ENCODE measurements around the gene PPP1R1A. TPM values are rescaled to one million over a fixed set of nuclear protein-coding genes. Genes with fewer than 3 reads are reported as not detected.
A peak's percentile ranks its signal among the peaks of the same experiment; 100 is the strongest.

The PPP1R1A gene
- total RNA-seq, 2 experiments from 2014 or later: not detected

- intact Hi-C loops (cut with DNase I, micrococcal nuclease): no loop called here
- Mint-ChIP-seq H3K4me3 (peak overlapping the region; percentile 18), H3K9me3 (ENCODE audit: low read depth) (no peaks in the 10 kb centered on the region), H3K27me3 (peaks cover 43% of the 10 kb centered on the region), H3K36me3 (ENCODE audit: low read depth) (no peaks in the 10 kb centered on the region), H3K4me1 (peaks cover 7% of the 10 kb centered on the region), H3K27ac (no peak overlapping the region)
- ChIA-PET CTCF (interaction anchor here (0.7 to 2.5 kb wide), 3 partner anchors 9 to 21 kb away, joined by 3 to 14 read pairs (median 3); no protein-coding TSS in a partner anchor), POLR2A (no interaction called here)
- DNase-seq: no peak
- ATAC-seq: no peak
Observed at GRCh38 chr12:54587315-54587873, 1.1 kb downstream of the PPP1R1A start.

GRCh38 chr12:54586620-54587019 lies 1.8 kb downstream of the PPP1R1A start:
- Mint-ChIP-seq H3K36me3 (ENCODE audit: low read depth) (no peaks in the 10 kb centered on the region), H3K4me1 (peaks cover 7% of the 10 kb centered on the region), H3K27ac (no peak overlapping the region), H3K27me3 (peaks cover 43% of the 10 kb centered on the region), H3K9me3 (ENCODE audit: low read depth) (no peaks in the 10 kb centered on the region), H3K4me3 (no peak overlapping the region)
- intact Hi-C loops (cut with DNase I, micrococcal nuclease): no loop called here
- ChIA-PET CTCF (interaction anchor here (0.8 to 2.5 kb wide), 2 partner anchors 10 kb away, joined by 3 to 14 read pairs; no protein-coding TSS in a partner anchor), POLR2A (no interaction called here)
- DNase-seq (no peak), ATAC-seq (no peak)

GRCh38 chr12:54585243-54585642 lies 3.2 kb downstream of the PPP1R1A start:
- Mint-ChIP-seq H3K27me3 (peaks cover 36% of the 10 kb centered on the region), H3K4me1 (peaks cover 7% of the 10 kb centered on the region), H3K9me3 (ENCODE audit: low read depth) (no peaks in the 10 kb centered on the region), H3K4me3 (no peak overlapping the region), H3K27ac (no peak overlapping the region), H3K36me3 (ENCODE audit: low read depth) (no peaks in the 10 kb centered on the region)
- ChIA-PET POLR2A (no interaction called here), CTCF (interaction anchor here (1.0 to 1.4 kb wide), 2 partner anchors 11 to 58 kb away, joined by 4 read pairs; no protein-coding TSS in a partner anchor)
- intact Hi-C loops (cut with DNase I, micrococcal nuclease): no loop called here
- ATAC-seq (no peak), DNase-seq (no peak)

GRCh38 chr12:54584128-54584527 lies 4.3 kb downstream of the PPP1R1A start:
- ChIA-PET CTCF (interaction anchor here (1.0 to 1.4 kb wide), 3 partner anchors 12 to 57 kb away, joined by 4 read pairs; no protein-coding TSS in a partner anchor), POLR2A (no interaction called here)
- H3K9me3 Mint-ChIP-seq (ENCODE audit: low read depth): no peaks in the 10 kb centered on the region
- peaks cover 5% of the 10 kb centered on the region for H3K4me1 Mint-ChIP-seq
- peaks cover 25% of the 10 kb centered on the region for H3K27me3 Mint-ChIP-seq
- DNase-seq (no peak), ATAC-seq (no peak)
- no peak overlapping the region for H3K4me3 Mint-ChIP-seq
- no peak overlapping the region for H3K27ac Mint-ChIP-seq
- H3K36me3 Mint-ChIP-seq (ENCODE audit: low read depth): no peaks in the 10 kb centered on the region
- intact Hi-C loops (cut with DNase I, micrococcal nuclease): no loop called here

- CTCF ChIA-PET: interaction anchor here (1.1 kb wide), 1 partner anchor 14 kb away, joined by 4 read pairs; no protein-coding TSS in a partner anchor
Observed at GRCh38 chr12:54583726-54584125, 4.7 kb downstream of the PPP1R1A start.

GRCh38 chr12:54581412-54581811 lies 7.0 kb downstream of the PPP1R1A start:
- Mint-ChIP-seq H3K4me1 (no peaks in the 10 kb centered on the region), H3K36me3 (ENCODE audit: low read depth) (peaks cover 3% of the 10 kb centered on the region), H3K9me3 (ENCODE audit: low read depth) (no peaks in the 10 kb centered on the region), H3K27me3 (peaks cover 9% of the 10 kb centered on the region), H3K27ac (no peak overlapping the region), H3K4me3 (no peak overlapping the region)
- intact Hi-C loops (cut with DNase I, micrococcal nuclease): no loop called here
- DNase-seq (no peak), ATAC-seq (no peak)
- ChIA-PET CTCF (interaction anchor here (0.6 to 2.3 kb wide), 7 partner anchors 9 to 228 kb away, joined by 3 to 17 read pairs (median 7); no protein-coding TSS in a partner anchor), POLR2A (no interaction called here)

More at GRCh38 chr12:54583726-54584125, 4.7 kb downstream of the PPP1R1A start:
- ATAC-seq (no peak), DNase-seq (no peak)
- Mint-ChIP-seq H3K9me3 (ENCODE audit: low read depth) (no peaks in the 10 kb centered on the region), H3K4me1 (peaks cover under 1% of the 10 kb centered on the region), H3K27ac (no peak overlapping the region), H3K4me3 (no peak overlapping the region), H3K36me3 (ENCODE audit: low read depth) (no peaks in the 10 kb centered on the region), H3K27me3 (peaks cover 21% of the 10 kb centered on the region)
- intact Hi-C loops (cut with DNase I, micrococcal nuclease): no loop called here
- POLR2A ChIA-PET: no interaction called here

GRCh38 chr12:54579696-54580333 lies 8.6 kb downstream of the PPP1R1A start:
- intact Hi-C loops (cut with DNase I, micrococcal nuclease): loop anchor here in 1 of 2 experiments (2.0 kb wide), 1 partner anchor 17 kb away; no protein-coding TSS in a partner anchor
- Mint-ChIP-seq H3K27me3 (peaks cover 3% of the 10 kb centered on the region), H3K27ac (no peak overlapping the region), H3K9me3 (ENCODE audit: low read depth) (no peaks in the 10 kb centered on the region), H3K4me3 (no peak overlapping the region), H3K4me1 (no peaks in the 10 kb centered on the region), H3K36me3 (ENCODE audit: low read depth) (peaks cover 7% of the 10 kb centered on the region)
- ChIA-PET CTCF (interaction anchor here (0.5 to 2.3 kb wide), 44 partner anchors 8 to 1564 kb away, joined by 3 to 18 read pairs (median 4); no protein-coding TSS in a partner anchor), POLR2A (no interaction called here)
- ATAC-seq (peak; percentile 97), DNase-seq (peak; percentile 92)

- ATAC-seq: peak; percentile 8
- POLR2A ChIA-PET: no interaction called here
- no peak for DNase-seq
- CTCF ChIA-PET: interaction anchor here (0.6 to 2.3 kb wide), 28 partner anchors 8 to 130 kb away, joined by 3 to 18 read pairs (median 5); no protein-coding TSS in a partner anchor
- H3K4me1 Mint-ChIP-seq: no peaks in the 10 kb centered on the region
- no peak overlapping the region for H3K4me3 Mint-ChIP-seq
- peaks cover 7% of the 10 kb centered on the region for H3K36me3 Mint-ChIP-seq (ENCODE audit: low read depth)
- intact Hi-C loops (cut with DNase I, micrococcal nuclease): loop anchor here in 1 of 2 experiments (2.0 kb wide), 1 partner anchor 18 kb away; no protein-coding TSS in a partner anchor
- H3K27me3 Mint-ChIP-seq: no peaks in the 10 kb centered on the region
- no peaks in the 10 kb centered on the region for H3K9me3 Mint-ChIP-seq (ENCODE audit: low read depth)
- no peak overlapping the region for H3K27ac Mint-ChIP-seq
Observed at GRCh38 chr12:54579258-54579657, 9.2 kb downstream of the PPP1R1A start.

GRCh38 chr12:54578778-54579177 lies 9.7 kb downstream of the PPP1R1A start:
- intact Hi-C loops (cut with DNase I, micrococcal nuclease): loop anchor here in 1 of 2 experiments (2.0 kb wide), 1 partner anchor 18 kb away; no protein-coding TSS in a partner anchor
- CTCF ChIA-PET: interaction anchor here (0.6 to 2.2 kb wide), 7 partner anchors 15 to 1079 kb away, joined by 3 to 18 read pairs (median 5); no protein-coding TSS in a partner anchor

GRCh38 chr12:54572881-54573280 lies 15.6 kb downstream of the PPP1R1A start:
- Mint-ChIP-seq H3K4me1 (no peaks in the 10 kb centered on the region), H3K27me3 (no peaks in the 10 kb centered on the region), H3K36me3 (ENCODE audit: low read depth) (peaks cover 34% of the 10 kb centered on the region), H3K4me3 (no peak overlapping the region), H3K9me3 (ENCODE audit: low read depth) (no peaks in the 10 kb centered on the region), H3K27ac (no peak overlapping the region)
- intact Hi-C loops (cut with DNase I, micrococcal nuclease): no loop called here
- ChIA-PET CTCF (interaction anchor here (0.7 to 1.9 kb wide), 2 partner anchors 20 to 46 kb away, joined by 5 read pairs; no protein-coding TSS in a partner anchor), POLR2A (no interaction called here)
- ATAC-seq (no peak), DNase-seq (no peak)

More at GRCh38 chr12:54578778-54579177, 9.7 kb downstream of the PPP1R1A start:
- H3K36me3 Mint-ChIP-seq (ENCODE audit: low read depth): peaks cover 8% of the 10 kb centered on the region
- H3K9me3 Mint-ChIP-seq (ENCODE audit: low read depth): no peaks in the 10 kb centered on the region
- no peak for ATAC-seq
- POLR2A ChIA-PET: no interaction called here
- no peak for DNase-seq
- no peak overlapping the region for H3K27ac Mint-ChIP-seq
- no peak overlapping the region for H3K4me3 Mint-ChIP-seq
- H3K4me1 Mint-ChIP-seq: no peaks in the 10 kb centered on the region
- H3K27me3 Mint-ChIP-seq: no peaks in the 10 kb centered on the region

GRCh38 chr12:54571193-54572188 lies 17.0 kb downstream of the PPP1R1A start:
- no peak overlapping the region for H3K4me3 Mint-ChIP-seq
- no peaks in the 10 kb centered on the region for H3K9me3 Mint-ChIP-seq (ENCODE audit: low read depth)
- DNase-seq (no peak), ATAC-seq (no peak)
- ChIA-PET CTCF (interaction anchor here (0.6 to 1.9 kb wide), 6 partner anchors 8 to 44 kb away, joined by 3 to 5 read pairs (median 4); no protein-coding TSS in a partner anchor), POLR2A (no interaction called here)
- intact Hi-C loops (cut with DNase I, micrococcal nuclease): no loop called here
- H3K4me1 Mint-ChIP-seq: no peaks in the 10 kb centered on the region
- peaks cover 34% of the 10 kb centered on the region for H3K36me3 Mint-ChIP-seq (ENCODE audit: low read depth)
- no peaks in the 10 kb centered on the region for H3K27me3 Mint-ChIP-seq
- no peak overlapping the region for H3K27ac Mint-ChIP-seq

All from activated CD4-positive, alpha-beta T cell treated with anti-CD3 and anti-CD28 coated beads for 36 hours (primary cell).